HEK293 (cell line): ENCODE results near the gene WNT9B.
A peak's percentile ranks its signal among the peaks of the same experiment; 100 is the strongest.

ENCODE experiments used
- CTCF ChIA-PET: fragments of 350-600 bp; formaldehyde crosslinking; extraction: SDS; loops from one replicate; lab custom pipeline; 2021; ENCODE audit warnings: antibody characterized with exemption; lab: Yijun Ruan, JAX
- POLR2A ChIA-PET: fragments of 300-600 bp; formaldehyde crosslinking; extraction: SDS; loops from one replicate; lab custom pipeline; 2020; ENCODE audit warnings: antibody characterized with exemption, inconsistent platforms; lab: Yijun Ruan, JAX
- H3K27ac ChIP-seq: fragments of 200-500 bp; sonication (Bioruptor generic); 2 replicates; pipeline ENCODE4 v1.5.1; 2014; ENCODE audit warnings: low read depth, low read length, control low read depth, inconsistent platforms; ENCODE audit errors: extremely low read depth
- H3K36me3 ChIP-seq, 2 experiments: fragments of 200-500 bp in 1 of 2; sonication (Bioruptor generic) in 1 of 2; 1 replicate in 1 of 2; 2 replicates in 1 of 2; pipeline ENCODE4 v1.5.1; 2014 to 2017; ENCODE audit warnings: inconsistent platforms in 2 of 2, low read length in 2 of 2; ENCODE audit not compliant: control insufficient read depth in 2 of 2, insufficient read depth in 1 of 2
- H3K4me1 ChIP-seq: fragments of 200-500 bp; sonication (Bioruptor generic); 2 replicates; pipeline ENCODE4 v1.5.1; 2014; ENCODE audit warnings: mild to moderate bottlenecking, low read length, inconsistent platforms; ENCODE audit not compliant: control insufficient read depth, insufficient read depth
- H3K4me3 ChIP-seq: 2 replicates; pipeline ENCODE4 v1.5.1; 2011; ENCODE audit warnings: low read depth, mild to moderate bottlenecking, control low read depth, low read length, moderate library complexity
- H3K9me3 ChIP-seq: fragments of 200-500 bp; sonication (Bioruptor generic); 2 replicates; pipeline ENCODE4 v1.5.1; 2014; ENCODE audit warnings: low read depth, low read length, inconsistent platforms; ENCODE audit not compliant: control insufficient read depth, insufficient read depth
- BCL6B ChIP-seq: fragments of 450-650 bp; formaldehyde crosslinking; IDR thresholded peaks from 2 replicates; pipeline ENCODE4 v1.5.1; 2017; ENCODE audit warnings: missing biosample characterization, missing genetic modification characterization
- KLF1 ChIP-seq: fragments of 450-650 bp; formaldehyde crosslinking; IDR thresholded peaks from 2 replicates; pipeline ENCODE4 v1.5.1; 2016; ENCODE audit warnings: missing biosample characterization, missing genetic modification characterization
- KLF16 ChIP-seq: fragments of 450-650 bp; formaldehyde crosslinking; IDR thresholded peaks from 2 replicates; pipeline ENCODE4 v1.5.1; 2017; ENCODE audit warnings: missing biosample characterization, missing genetic modification characterization
- KLF9 ChIP-seq: fragments of 450-650 bp; formaldehyde crosslinking; IDR thresholded peaks from 2 replicates; pipeline ENCODE4 v1.5.1; 2016; ENCODE audit warnings: missing biosample characterization, missing genetic modification characterization, low read depth
- OSR2 ChIP-seq: fragments of 450-650 bp; formaldehyde crosslinking; IDR thresholded peaks from 2 replicates; pipeline ENCODE4 v1.5.1; 2016; ENCODE audit warnings: missing biosample characterization, missing genetic modification characterization
- PATZ1 ChIP-seq: fragments of 450-650 bp; formaldehyde crosslinking; IDR thresholded peaks from 2 replicates; pipeline ENCODE4 v1.5.1; 2016; ENCODE audit warnings: missing biosample characterization, missing genetic modification characterization
- PRDM6 ChIP-seq: fragments of 450-650 bp; formaldehyde crosslinking; IDR thresholded peaks from 2 replicates; pipeline ENCODE4 v1.5.1; 2017; ENCODE audit warnings: missing biosample characterization, missing genetic modification characterization
- SCRT1 ChIP-seq: fragments of 450-650 bp; formaldehyde crosslinking; IDR thresholded peaks from 2 replicates; pipeline ENCODE4 v1.5.1; 2016; ENCODE audit warnings: missing biosample characterization, missing genetic modification characterization, borderline replicate concordance
- SCRT2 ChIP-seq: fragments of 450-650 bp; formaldehyde crosslinking; IDR thresholded peaks from 2 replicates; pipeline ENCODE4 v1.5.1; 2016; ENCODE audit warnings: missing biosample characterization, missing genetic modification characterization
- SP2 ChIP-seq: fragments of 450-650 bp; formaldehyde crosslinking; IDR thresholded peaks from 2 replicates; pipeline ENCODE4 v1.5.1; 2016; ENCODE audit warnings: missing biosample characterization, missing genetic modification characterization
- SP7 ChIP-seq: fragments of 450-650 bp; formaldehyde crosslinking; IDR thresholded peaks from 2 replicates; pipeline ENCODE4 v1.5.1; 2016; ENCODE audit warnings: missing biosample characterization, missing genetic modification characterization
- WT1 ChIP-seq: fragments of 450-650 bp; formaldehyde crosslinking; IDR thresholded peaks from 2 replicates; pipeline ENCODE4 v1.5.1; 2016; ENCODE audit warnings: missing biosample characterization, missing genetic modification characterization
- ZBTB6 ChIP-seq: fragments of 450-650 bp; formaldehyde crosslinking; IDR thresholded peaks from 2 replicates; pipeline ENCODE4 v1.5.1; 2017; ENCODE audit warnings: missing biosample characterization, missing genetic modification characterization
- ZNF341 ChIP-seq: fragments of 450-650 bp; formaldehyde crosslinking; IDR thresholded peaks from 2 replicates; pipeline ENCODE4; 2016; ENCODE audit warnings: low read depth, missing biosample characterization, missing genetic modification characterization
- ZNF362 ChIP-seq: fragments of 450-650 bp; formaldehyde crosslinking; IDR thresholded peaks from 2 replicates; pipeline ENCODE4 v1.5.1; 2016; ENCODE audit warnings: missing biosample characterization, missing genetic modification characterization
- ZNF529 ChIP-seq: fragments of 450-650 bp; formaldehyde crosslinking; IDR thresholded peaks from 2 replicates; pipeline ENCODE4 v1.5.1; 2017; ENCODE audit warnings: missing genetic modification characterization, missing biosample characterization; ENCODE audit not compliant: insufficient replicate concordance
- ZNF530 ChIP-seq: fragments of 450-650 bp; formaldehyde crosslinking; IDR thresholded peaks from 2 replicates; pipeline ENCODE4 v1.5.1; 2016; ENCODE audit warnings: low read depth, missing biosample characterization, missing genetic modification characterization
- ZNF596 ChIP-seq: fragments of 450-650 bp; IDR thresholded peaks from 2 replicates; pipeline ENCODE4 v1.5.0; 2018; ENCODE audit warnings: missing biosample characterization, mild to moderate bottlenecking, missing genetic modification characterization, moderate library complexity
- ZNF623 ChIP-seq: fragments of 450-650 bp; formaldehyde crosslinking; IDR thresholded peaks from 2 replicates; pipeline ENCODE4 v1.5.1; 2016; ENCODE audit warnings: missing biosample characterization, missing genetic modification characterization
- TF ChIP-seq, protein P1 (sequence below): fragments of 450-650 bp; formaldehyde crosslinking; IDR thresholded peaks from 2 replicates; pipeline ENCODE4 v1.5.1; 2017; ENCODE audit warnings: missing biosample characterization, missing genetic modification characterization
- TF ChIP-seq, protein P2 (sequence below): fragments of 450-650 bp; formaldehyde crosslinking; IDR thresholded peaks from 2 replicates; pipeline ENCODE4 v1.5.1; 2017; ENCODE audit warnings: missing biosample characterization, missing genetic modification characterization

The WNT9B gene

DNA sequence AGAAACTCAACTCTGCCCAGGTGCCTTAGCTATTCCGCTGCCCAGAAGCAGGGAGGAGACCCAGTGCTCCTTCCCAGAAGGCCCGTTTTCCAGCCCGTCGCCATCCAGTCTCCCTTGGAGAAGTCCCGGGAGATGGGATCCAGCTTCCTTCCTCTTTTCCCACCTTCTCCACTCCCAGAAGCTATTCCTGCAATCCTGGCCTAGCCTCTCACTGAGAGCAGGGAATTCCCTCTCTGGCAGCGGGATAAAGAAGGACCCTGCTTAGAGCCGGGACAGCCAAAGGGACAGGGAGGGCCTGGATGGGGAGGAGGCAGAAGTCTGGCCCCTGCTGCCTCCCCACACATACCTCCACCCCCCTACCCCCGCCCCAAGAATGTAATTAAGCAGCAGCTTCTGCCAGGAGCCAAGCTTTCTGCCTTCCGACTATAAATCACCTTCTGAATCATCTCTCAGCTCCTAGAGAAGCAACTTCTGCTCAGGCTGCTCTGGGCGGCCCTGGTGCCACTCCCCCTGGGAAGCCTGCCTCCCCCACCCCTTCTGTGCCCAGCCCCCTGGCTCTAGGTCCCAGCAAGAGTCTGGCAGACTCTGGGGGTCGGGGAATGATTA lies 39.3 kb upstream of the WNT9B start:
- TF ChIP-seq KLF9: peak; percentile 23; the same call in 1 of the 2 replicates
- peak; percentile 27; the same call in 1 of the 2 replicates for TF ChIP-seq SP2 (tag by site-specific recombination)
- TF ChIP-seq PRDM6 (tag by site-specific recombination): no peak
- TF ChIP-seq ZNF529 (tag by site-specific recombination): no peak
- TF ChIP-seq SCRT1 (tag by site-specific recombination): no peak
- no peak for TF ChIP-seq ZNF623
- TF ChIP-seq KLF1 (tag by site-specific recombination): 0 out of 2 replicates have a peak, but pooled peaks have one; percentile 11
- no peak for TF ChIP-seq PATZ1 (tag by site-specific recombination)
- TF ChIP-seq SCRT2: no peak
- no peak for TF ChIP-seq BCL6B (tag by site-specific recombination)
- TF ChIP-seq WT1 (tag by site-specific recombination): peak; percentile 44; the same call in 1 of the 2 replicates
- TF ChIP-seq KLF16 (tag by site-specific recombination): no peak
- peak; percentile 46; the same call in 1 of the 2 replicates for TF ChIP-seq ZNF341 (tag by site-specific recombination)
- no peak for TF ChIP-seq ZNF596 (tag by site-specific recombination)
- TF ChIP-seq, protein P1, sequence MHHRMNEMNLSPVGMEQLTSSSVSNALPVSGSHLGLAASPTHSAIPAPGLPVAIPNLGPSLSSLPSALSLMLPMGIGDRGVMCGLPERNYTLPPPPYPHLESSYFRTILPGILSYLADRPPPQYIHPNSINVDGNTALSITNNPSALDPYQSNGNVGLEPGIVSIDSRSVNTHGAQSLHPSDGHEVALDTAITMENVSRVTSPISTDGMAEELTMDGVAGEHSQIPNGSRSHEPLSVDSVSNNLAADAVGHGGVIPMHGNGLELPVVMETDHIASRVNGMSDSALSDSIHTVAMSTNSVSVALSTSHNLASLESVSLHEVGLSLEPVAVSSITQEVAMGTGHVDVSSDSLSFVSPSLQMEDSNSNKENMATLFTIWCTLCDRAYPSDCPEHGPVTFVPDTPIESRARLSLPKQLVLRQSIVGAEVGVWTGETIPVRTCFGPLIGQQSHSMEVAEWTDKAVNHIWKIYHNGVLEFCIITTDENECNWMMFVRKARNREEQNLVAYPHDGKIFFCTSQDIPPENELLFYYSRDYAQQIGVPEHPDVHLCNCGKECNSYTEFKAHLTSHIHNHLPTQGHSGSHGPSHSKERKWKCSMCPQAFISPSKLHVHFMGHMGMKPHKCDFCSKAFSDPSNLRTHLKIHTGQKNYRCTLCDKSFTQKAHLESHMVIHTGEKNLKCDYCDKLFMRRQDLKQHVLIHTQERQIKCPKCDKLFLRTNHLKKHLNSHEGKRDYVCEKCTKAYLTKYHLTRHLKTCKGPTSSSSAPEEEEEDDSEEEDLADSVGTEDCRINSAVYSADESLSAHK (tag by site-specific recombination): no peak
- TF ChIP-seq OSR2: peak; percentile 84
- TF ChIP-seq ZNF362 (tag by site-specific recombination): no peak
- TF ChIP-seq, protein P2, sequence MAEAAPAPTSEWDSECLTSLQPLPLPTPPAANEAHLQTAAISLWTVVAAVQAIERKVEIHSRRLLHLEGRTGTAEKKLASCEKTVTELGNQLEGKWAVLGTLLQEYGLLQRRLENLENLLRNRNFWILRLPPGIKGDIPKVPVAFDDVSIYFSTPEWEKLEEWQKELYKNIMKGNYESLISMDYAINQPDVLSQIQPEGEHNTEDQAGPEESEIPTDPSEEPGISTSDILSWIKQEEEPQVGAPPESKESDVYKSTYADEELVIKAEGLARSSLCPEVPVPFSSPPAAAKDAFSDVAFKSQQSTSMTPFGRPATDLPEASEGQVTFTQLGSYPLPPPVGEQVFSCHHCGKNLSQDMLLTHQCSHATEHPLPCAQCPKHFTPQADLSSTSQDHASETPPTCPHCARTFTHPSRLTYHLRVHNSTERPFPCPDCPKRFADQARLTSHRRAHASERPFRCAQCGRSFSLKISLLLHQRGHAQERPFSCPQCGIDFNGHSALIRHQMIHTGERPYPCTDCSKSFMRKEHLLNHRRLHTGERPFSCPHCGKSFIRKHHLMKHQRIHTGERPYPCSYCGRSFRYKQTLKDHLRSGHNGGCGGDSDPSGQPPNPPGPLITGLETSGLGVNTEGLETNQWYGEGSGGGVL (tag by site-specific recombination): peak; percentile 65
- TF ChIP-seq ZBTB6 (tag by site-specific recombination): no peak
- peak; percentile 55 for TF ChIP-seq SP7 (tag by site-specific recombination)
- TF ChIP-seq ZNF530 (tag by site-specific recombination): no peak
- no peak overlapping the region for H3K4me3 ChIP-seq
- H3K4me1 ChIP-seq: no peaks in the 10 kb centered on the region
- ChIA-PET CTCF (interaction anchor here (1.4 to 1.8 kb wide), 2 partner anchors 23 to 30 kb away, joined by 5 to 11 read pairs; no protein-coding TSS in a partner anchor), POLR2A (interaction anchor here (1.0 kb wide), 1 partner anchor 13 kb away, joined by 3 read pairs; no protein-coding TSS in a partner anchor)
- no peak overlapping the region for H3K27ac ChIP-seq
- H3K9me3 ChIP-seq: no peaks in the 10 kb centered on the region
- H3K36me3 ChIP-seq: no peaks in the 10 kb centered on the region
